B cell (primary cell): ENCODE results near the gene ADA. TPM values are rescaled to one million over a fixed set of nuclear protein-coding genes. Genes with fewer than 3 reads are reported as not detected.
"Not testable (repeated sequence)": the region's sequence is repeated elsewhere in the genome, so short reads cannot be mapped to it uniquely, and the experiment has no call there.

Source experiments
- ATAC-seq: fragments of 200-7000 bp; cut with Tn5 transposase; one replicate; pipeline ENCODE4 v1.10.0; 2021; ENCODE audit warnings: low read depth, mild to moderate bottlenecking, moderate number of reproducible peaks, moderate library complexity
- CTCF ChIA-PET: fragments of 350-600 bp; sonication (Branson Sonifier 250); formaldehyde crosslinking; loops from one replicate; lab custom pipeline; 2021; ENCODE audit warnings: antibody characterized with exemption, inconsistent platforms; lab: Charles Lee
- POLR2A ChIA-PET: fragments of 350-600 bp; sonication (Branson Sonifier 250); formaldehyde crosslinking; loops from one replicate; lab custom pipeline; 2021; ENCODE audit warnings: antibody characterized with exemption; lab: Charles Lee
- DNase-seq: peaks from one replicate; pipeline ENCODE4 v3.0.0; 2013
- H2AFZ ChIP-seq: 2 replicates; pipeline ENCODE4 v1.6.1; 2012; ENCODE audit warnings: mild to moderate bottlenecking, low read depth, low read length; ENCODE audit not compliant: insufficient read depth, poor library complexity, severe bottlenecking
- H3K27ac ChIP-seq, 2 donors: 1 replicate in 1 of 2; 2 replicates in 1 of 2; pipeline ENCODE4 v1.5.1; 2012 to 2013; ENCODE audit warnings: low read length in 2 of 2, mild to moderate bottlenecking in 2 of 2, moderate library complexity in 1 of 2
- H3K27me3 ChIP-seq, 4 experiments: fragments of 200-600 bp in 1 of 4; sonication (generic) in 1 of 4; replicated peaks in 1 of 4; 1 replicate in 2 of 4; 2 replicates in 2 of 4; pipeline versions ENCODE4 v1.6.1 to v1.7.0; 2013 to 2016; ENCODE audit warnings: low read length in 3 of 4, mild to moderate bottlenecking in 2 of 4, mixed read lengths in 1 of 4, moderate library complexity in 1 of 4; ENCODE audit not compliant: insufficient read depth in 4 of 4, control insufficient read depth in 3 of 4; ENCODE audit errors: control extremely low read depth in 1 of 4
- H3K36me3 ChIP-seq, 2 experiments: replicated peaks in 1 of 2; 1 replicate in 1 of 2; 2 replicates in 1 of 2; pipeline versions ENCODE4 v1.6.1 to v1.7.1; 2013; ENCODE audit warnings: low read length in 1 of 2; ENCODE audit not compliant: insufficient read depth in 2 of 2, control insufficient read depth in 1 of 2; ENCODE audit errors: control extremely low read depth in 1 of 2, extremely low read depth in 1 of 2
- H3K4me1 ChIP-seq, 2 donors: fragments of 200-600 bp in 1 of 2; sonication (generic) in 1 of 2; 1 replicate in 1 of 2; 2 replicates in 1 of 2; pipeline versions ENCODE4 v1.5.1 to v1.6.1; 2013 to 2017; ENCODE audit warnings: low read length in 2 of 2; ENCODE audit not compliant: control insufficient read depth in 2 of 2, insufficient read depth in 2 of 2
- H3K4me2 ChIP-seq: replicated peaks from 2 replicates; pipeline ENCODE3; 2012; ENCODE audit warnings: mild to moderate bottlenecking, low read depth, low read length; ENCODE audit not compliant: poor library complexity, severe bottlenecking
- H3K4me3 ChIP-seq, 5 experiments: fragments of 200-600 bp in 1 of 5; sonication (generic) in 1 of 5; 1 replicate in 3 of 5; 2 replicates in 2 of 5; pipeline versions ENCODE4 v1.5.1 to v1.7.0; 2011 to 2016; ENCODE audit warnings: low read length in 4 of 5, mild to moderate bottlenecking in 4 of 5, low read depth in 2 of 5, control low read depth in 1 of 5, moderate library complexity in 1 of 5; ENCODE audit not compliant: insufficient read depth in 1 of 5; ENCODE audit errors: control extremely low read depth in 1 of 5, extremely low read depth in 1 of 5
- H3K79me2 ChIP-seq: fragments of 200-600 bp; sonication (generic); one replicate; pipeline ENCODE4 v1.6.0; 2016; ENCODE audit warnings: low read length; ENCODE audit not compliant: control insufficient read depth, insufficient read depth
- H3K9ac ChIP-seq: fragments of 200-600 bp; sonication (generic); 2 replicates; pipeline ENCODE4 v1.6.1; 2017; ENCODE audit warnings: mild to moderate bottlenecking, low read length, moderate library complexity
- H3K9me3 ChIP-seq, 3 donors: one replicate each; pipeline versions ENCODE4 v1.6.1 to v1.7.1; 2013; ENCODE audit warnings: low read length in 2 of 3; ENCODE audit not compliant: control insufficient read depth in 2 of 3, insufficient read depth in 1 of 3; ENCODE audit errors: control extremely low read depth in 1 of 3
- H4K20me1 ChIP-seq: 2 replicates; pipeline ENCODE4 v1.6.0; 2012; ENCODE audit warnings: mild to moderate bottlenecking, low read length; ENCODE audit not compliant: insufficient read depth, control insufficient read depth, poor library complexity, severe bottlenecking
- H3K27ac Mint-ChIP-seq: one replicate; pipeline ENCODE4 v1.8.0; 2021; ENCODE audit warnings: mixed read lengths
- H3K27me3 Mint-ChIP-seq: one replicate; pipeline ENCODE4 v1.8.0; 2021; ENCODE audit warnings: mixed read lengths
- H3K4me1 Mint-ChIP-seq: one replicate; pipeline ENCODE4 v1.8.0; 2021; ENCODE audit warnings: mixed read lengths
- H3K4me3 Mint-ChIP-seq: one replicate; pipeline ENCODE4 v1.8.0; 2021; ENCODE audit warnings: mixed read lengths
- H3K9me3 Mint-ChIP-seq: one replicate; pipeline ENCODE4 v1.8.0; 2022; ENCODE audit warnings: mixed read lengths; ENCODE audit not compliant: insufficient read depth
- WGBS: methylation state at CpG from one replicate; pipeline ENCODE4 v1.1.5; 2013; ENCODE audit warnings: missing lambda C conversion rate; ENCODE audit not compliant: insufficient coverage; 5-methylcytosine and 5-hydroxymethylcytosine counted together
- intact Hi-C: fragments of 100-400 bp; cut with micrococcal nuclease; formaldehyde crosslinking; loops from one replicate; pipeline ENCODE4 v1.10.0; 2022
- polyA plus RNA-seq: library from polyadenylated mRNA; depleted of rRNA; stranded (reverse); fragments of >200 nt; gene quantifications from 2 replicates; pipeline ENCODE4 v1.2.3, GENCODE V29; 2012
- total RNA-seq, 2 donors: library from RNA; stranded (reverse); fragments of 120-200 nt in 1 of 2; gene quantifications; 1 replicate in 1 of 2; 2 replicates in 1 of 2; pipeline versions ENCODE4 v1.2.3 to v1.2.4, GENCODE V29; 2013 to 2022
- TF ChIP-seq, protein P1 (sequence below): fragments of 200-600 bp; IDR thresholded peaks from one replicate; pipeline ENCODE4 v1.8.0; 2022; ENCODE audit warnings: antibody characterized with exemption, mild to moderate bottlenecking

The ADA gene
- total and polyA plus RNA-seq, 2 donors (not counting 1 experiment from before 2014, with no cell fraction given) = 10.0 to 34.2 TPM

DNA sequence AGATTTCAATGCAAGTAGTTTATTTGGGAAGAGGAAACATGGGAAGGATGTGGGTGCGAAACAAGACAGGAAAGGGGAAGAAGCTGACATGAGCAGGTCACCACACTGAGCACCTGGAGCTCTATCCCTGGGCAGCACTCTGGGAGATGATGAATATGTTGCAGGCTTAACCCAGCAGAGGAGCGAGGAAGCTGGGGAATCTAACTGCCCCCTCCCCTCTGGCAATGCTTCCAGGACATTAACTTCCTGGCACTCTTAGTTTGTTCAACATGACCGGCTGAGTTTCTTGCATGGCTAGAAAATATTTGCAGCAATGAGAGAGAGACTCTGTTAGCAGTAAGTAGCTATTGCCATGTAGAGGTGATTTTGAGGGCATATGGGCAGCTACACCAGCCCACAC, 4.9 kb upstream of the ADA start:
- intact Hi-C loops = no loop called here
- no peak for DNase-seq
- Mint-ChIP-seq H3K27me3 (no peaks in the 10 kb centered on the region), H3K4me1 (peaks cover 9% of the 10 kb centered on the region), H3K9me3 (no peaks in the 10 kb centered on the region), H3K27ac (no peak overlapping the region), H3K4me3 (no peak overlapping the region)
- TF ChIP-seq, protein P1, sequence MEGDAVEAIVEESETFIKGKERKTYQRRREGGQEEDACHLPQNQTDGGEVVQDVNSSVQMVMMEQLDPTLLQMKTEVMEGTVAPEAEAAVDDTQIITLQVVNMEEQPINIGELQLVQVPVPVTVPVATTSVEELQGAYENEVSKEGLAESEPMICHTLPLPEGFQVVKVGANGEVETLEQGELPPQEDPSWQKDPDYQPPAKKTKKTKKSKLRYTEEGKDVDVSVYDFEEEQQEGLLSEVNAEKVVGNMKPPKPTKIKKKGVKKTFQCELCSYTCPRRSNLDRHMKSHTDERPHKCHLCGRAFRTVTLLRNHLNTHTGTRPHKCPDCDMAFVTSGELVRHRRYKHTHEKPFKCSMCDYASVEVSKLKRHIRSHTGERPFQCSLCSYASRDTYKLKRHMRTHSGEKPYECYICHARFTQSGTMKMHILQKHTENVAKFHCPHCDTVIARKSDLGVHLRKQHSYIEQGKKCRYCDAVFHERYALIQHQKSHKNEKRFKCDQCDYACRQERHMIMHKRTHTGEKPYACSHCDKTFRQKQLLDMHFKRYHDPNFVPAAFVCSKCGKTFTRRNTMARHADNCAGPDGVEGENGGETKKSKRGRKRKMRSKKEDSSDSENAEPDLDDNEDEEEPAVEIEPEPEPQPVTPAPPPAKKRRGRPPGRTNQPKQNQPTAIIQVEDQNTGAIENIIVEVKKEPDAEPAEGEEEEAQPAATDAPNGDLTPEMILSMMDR = no peak
- Histone ChIP-seq H3K9ac (no peak overlapping the region), H3K27me3 (no peaks in the 10 kb centered on the region), H2AFZ (no peak overlapping the region), H3K27ac (no peak overlapping the region), H3K36me3 (no peaks in the 10 kb centered on the region), H4K20me1 (no peaks in the 10 kb centered on the region), H3K4me1 (peaks cover 3 to 7% of the 10 kb centered on the region in 2 donors), H3K4me2 (no peak overlapping the region), H3K79me2 (no peaks in the 10 kb centered on the region), H3K4me3 (no peak overlapping the region), H3K9me3 (peaks cover 0 to 5% (median 0%) of the 10 kb centered on the region in 3 donors)
- WGBS = 67% methylated on average over 1 of the region's 3 CpGs
- ChIA-PET CTCF (interaction anchor here (1.2 to 1.5 kb wide), 3 partner anchors 25 to 46 kb away, joined by 3 to 4 read pairs (median 3); no protein-coding TSS in a partner anchor), POLR2A (no interaction called here)
- ATAC-seq = no peak

GRCh38 chr20:44654210-44654609, 2.7 kb upstream of the ADA start:
- not testable (repeated sequence) for ATAC-seq, H3K36me3 ChIP-seq, H2AFZ ChIP-seq, H3K9ac ChIP-seq, H3K27ac ChIP-seq, H3K4me3 Mint-ChIP-seq, DNase-seq, H3K4me3 ChIP-seq, H3K4me2 ChIP-seq, H3K27me3 Mint-ChIP-seq, H3K9me3 Mint-ChIP-seq, H4K20me1 ChIP-seq, H3K9me3 ChIP-seq, H3K27ac Mint-ChIP-seq, H3K27me3 ChIP-seq
- peaks cover 11 to 18% of the 10 kb centered on the region in 2 donors for H3K4me1 ChIP-seq
- POLR2A ChIA-PET = interaction anchor here (0.7 kb wide), 1 partner anchor 1418 kb away, joined by 5 read pairs; no protein-coding TSS in a partner anchor
- CTCF ChIA-PET = interaction anchor here (0.8 to 1.1 kb wide), 2 partner anchors 44 to 79 kb away, joined by 3 read pairs; no protein-coding TSS in a partner anchor
- intact Hi-C loops = loop anchor here (5.0 kb wide), 1 partner anchor 177 kb away; the partner anchor contains the start of gene TTPAL
- H3K4me1 Mint-ChIP-seq = peaks cover 23% of the 10 kb centered on the region
- H3K79me2 ChIP-seq = peaks cover 10% of the 10 kb centered on the region
- no CpG with 5 or more reads among the region's 5 CpGs for WGBS
